HepG2 (cell line): ENCODE data around the gene RBM14. TPM values are rescaled to one million over a fixed set of nuclear protein-coding genes. Genes with fewer than 3 reads are reported as not detected.

Source experiments
- KLF12 ChIP-seq: sonication (generic); formaldehyde crosslinking; IDR thresholded peaks from 2 replicates; pipeline ENCODE4 v1.4.0; 2020; ENCODE audit warnings: missing genetic modification reagents, borderline replicate concordance
- MIER2 ChIP-seq: IDR thresholded peaks from 2 replicates; pipeline ENCODE4 v1.6.1; 2016; ENCODE audit warnings: missing biosample characterization, missing genetic modification reagents
- MXD3 ChIP-seq: IDR thresholded peaks from 2 replicates; pipeline ENCODE4 v1.6.1; 2016; ENCODE audit warnings: mild to moderate bottlenecking, missing biosample characterization, missing genetic modification reagents
- PRDM15 ChIP-seq: sonication (generic); formaldehyde crosslinking; IDR thresholded peaks from 2 replicates; pipeline ENCODE4 v1.4.0; 2020; ENCODE audit warnings: missing genetic modification reagents
- ZBTB49 ChIP-seq: sonication (generic); formaldehyde crosslinking; IDR thresholded peaks from 2 replicates; pipeline ENCODE4 v1.4.0; 2020; ENCODE audit warnings: missing genetic modification reagents, borderline replicate concordance
- ZNF20 ChIP-seq: sonication (generic); formaldehyde crosslinking; IDR thresholded peaks from 2 replicates; pipeline ENCODE4 v1.4.0; 2020; ENCODE audit warnings: mild to moderate bottlenecking, moderate library complexity, missing genetic modification reagents
- ZNF280D ChIP-seq: sonication (generic); formaldehyde crosslinking; IDR thresholded peaks from 2 replicates; pipeline ENCODE4 v1.5.1; 2020; ENCODE audit warnings: mild to moderate bottlenecking, missing genetic modification reagents
- ZNF318 ChIP-seq: sonication (generic); formaldehyde crosslinking; IDR thresholded peaks from 2 replicates; pipeline ENCODE4 v1.4.0; 2020; ENCODE audit warnings: mild to moderate bottlenecking, missing genetic modification reagents
- ZNF333 ChIP-seq: sonication (generic); formaldehyde crosslinking; IDR thresholded peaks from 2 replicates; pipeline ENCODE4 v1.4.0; 2020; ENCODE audit warnings: mild to moderate bottlenecking, missing genetic modification reagents, borderline replicate concordance
- polyA plus RNA-seq, 8 experiments: library from polyadenylated mRNA; depleted of rRNA in 3 of 8; stranded (reverse) in 7 of 8; unstranded in 1 of 8; fragments of >200 nt; fragmentation: Illumina TruSeq in 4 of 8; extraction: Trizol in 4 of 8; gene quantifications; 2 replicates each; pipeline versions ENCODE4 v1.2.1 to v1.2.3, GENCODE V29; 2011 to 2016; ENCODE audit warnings: low read depth in 4 of 8, missing spikeins in 1 of 8, mixed read lengths in 1 of 8; ENCODE audit not compliant: insufficient read depth in 1 of 8
- total RNA-seq, 5 experiments: library from RNA; depleted of rRNA; stranded (reverse); fragments of >200 nt; fragmentation: Illumina TruSeq; extraction: Trizol; gene quantifications; 2 replicates each; pipeline ENCODE4 v1.2.3, GENCODE V29; 2016; ENCODE audit warnings: low read depth in 1 of 5

RBM14 gene
- total and polyA plus RNA-seq, 2 of the 13 experiments (the other 11 are each of a cell fraction or from before 2014, with no cell fraction given): 12.7 to 44.1 TPM

- TF ChIP-seq MXD3 (CRISPR knock-in tag) (peak; percentile 60), PRDM15 (CRISPR knock-in tag) (no peak), ZNF20 (no peak), ZNF280D (no peak), MIER2 (CRISPR knock-in tag) (no peak), ZNF318 (peak; percentile 91), KLF12 (CRISPR knock-in tag) (peak; percentile 92; the same call in 1 of the 2 replicates), ZNF333 (CRISPR knock-in tag) (no peak), ZBTB49 (CRISPR knock-in tag) (no peak)
Measured at GRCh38 chr11:66616379-66617154, at the start of gene RBM14 (continued).
